ENCODE results near the gene CDIPT. TPM values are rescaled to one million over a fixed set of nuclear protein-coding genes. Genes with fewer than 3 reads are reported as not detected.

The CDIPT gene
- total and polyA plus RNA-seq, 2 of the 13 experiments (the other 11 are each of a cell fraction or from before 2014, with no cell fraction given) = 54.9 to 97.5 TPM

DNA sequence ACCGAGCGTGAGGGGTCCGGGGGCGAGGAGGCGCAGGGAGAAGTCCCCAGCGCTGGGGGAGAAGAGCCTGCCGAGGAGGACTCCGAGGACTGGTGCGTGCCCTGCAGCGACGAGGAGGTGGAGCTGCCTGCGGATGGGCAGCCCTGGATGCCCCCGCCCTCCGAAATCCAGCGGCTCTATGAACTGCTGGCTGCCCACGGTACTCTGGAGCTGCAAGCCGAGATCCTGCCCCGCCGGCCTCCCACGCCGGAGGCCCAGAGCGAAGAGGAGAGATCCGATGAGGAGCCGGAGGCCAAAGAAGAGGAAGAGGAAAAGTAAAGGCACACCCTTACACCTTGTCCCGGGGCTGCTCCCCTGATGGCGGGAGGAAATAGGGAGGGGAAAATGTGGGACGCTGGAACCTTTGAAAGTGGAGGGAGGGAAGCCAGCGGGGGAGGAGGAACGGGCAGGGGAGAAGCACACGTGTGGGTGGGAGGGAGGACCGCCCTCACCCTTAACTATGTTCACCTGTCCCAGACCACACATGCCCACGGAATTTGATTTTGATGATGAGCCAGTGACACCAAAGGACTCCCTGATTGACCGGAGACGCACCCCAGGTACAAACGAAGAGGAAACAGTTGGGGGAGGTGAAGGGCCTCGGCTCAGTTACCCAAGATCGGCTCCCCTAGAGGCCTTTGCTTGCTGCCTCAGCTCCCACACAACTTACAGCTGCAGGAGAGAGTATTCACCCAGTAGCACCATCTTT is 46.2 kb downstream of the CDIPT start (continued):
- TF ChIP-seq, protein P1, sequence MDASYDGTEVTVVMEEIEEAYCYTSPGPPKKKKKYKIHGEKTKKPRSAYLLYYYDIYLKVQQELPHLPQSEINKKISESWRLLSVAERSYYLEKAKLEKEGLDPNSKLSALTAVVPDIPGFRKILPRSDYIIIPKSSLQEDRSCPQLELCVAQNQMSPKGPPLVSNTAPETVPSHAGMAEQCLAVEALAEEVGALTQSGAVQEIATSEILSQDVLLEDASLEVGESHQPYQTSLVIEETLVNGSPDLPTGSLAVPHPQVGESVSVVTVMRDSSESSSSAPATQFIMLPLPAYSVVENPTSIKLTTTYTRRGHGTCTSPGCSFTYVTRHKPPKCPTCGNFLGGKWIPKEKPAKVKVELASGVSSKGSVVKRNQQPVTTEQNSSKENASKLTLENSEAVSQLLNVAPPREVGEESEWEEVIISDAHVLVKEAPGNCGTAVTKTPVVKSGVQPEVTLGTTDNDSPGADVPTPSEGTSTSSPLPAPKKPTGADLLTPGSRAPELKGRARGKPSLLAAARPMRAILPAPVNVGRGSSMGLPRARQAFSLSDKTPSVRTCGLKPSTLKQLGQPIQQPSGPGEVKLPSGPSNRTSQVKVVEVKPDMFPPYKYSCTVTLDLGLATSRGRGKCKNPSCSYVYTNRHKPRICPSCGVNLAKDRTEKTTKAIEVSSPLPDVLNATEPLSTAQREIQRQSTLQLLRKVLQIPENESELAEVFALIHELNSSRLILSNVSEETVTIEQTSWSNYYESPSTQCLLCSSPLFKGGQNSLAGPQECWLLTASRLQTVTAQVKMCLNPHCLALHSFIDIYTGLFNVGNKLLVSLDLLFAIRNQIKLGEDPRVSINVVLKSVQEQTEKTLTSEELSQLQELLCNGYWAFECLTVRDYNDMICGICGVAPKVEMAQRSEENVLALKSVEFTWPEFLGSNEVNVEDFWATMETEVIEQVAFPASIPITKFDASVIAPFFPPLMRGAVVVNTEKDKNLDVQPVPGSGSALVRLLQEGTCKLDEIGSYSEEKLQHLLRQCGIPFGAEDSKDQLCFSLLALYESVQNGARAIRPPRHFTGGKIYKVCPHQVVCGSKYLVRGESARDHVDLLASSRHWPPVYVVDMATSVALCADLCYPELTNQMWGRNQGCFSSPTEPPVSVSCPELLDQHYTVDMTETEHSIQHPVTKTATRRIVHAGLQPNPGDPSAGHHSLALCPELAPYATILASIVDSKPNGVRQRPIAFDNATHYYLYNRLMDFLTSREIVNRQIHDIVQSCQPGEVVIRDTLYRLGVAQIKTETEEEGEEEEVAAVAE (CRISPR knock-in tag; IDR thresholded peaks at IDR 0.05; ENCODE audit: borderline replicate concordance) = peak; percentile 9; the same call in 1 of the 2 replicates
- TF ChIP-seq HDAC6 (IDR thresholded peaks at IDR 0.05; ENCODE audit: low read depth, low read length) (no peak), TCF7L2 (IDR thresholded peaks at IDR 0.05; ENCODE audit: low read depth, low read length) (no peak), PCBP1 (IDR thresholded peaks at IDR 0.05; ENCODE audit: borderline replicate concordance, low read depth, low read length) (peak; percentile 63), ZNF768 (CRISPR knock-in tag; IDR thresholded peaks at IDR 0.05) (no peak), HMGA1 (CRISPR knock-in tag; conservative IDR thresholded peaks at IDR 0.05) (no peak), ZNF772 (CRISPR knock-in tag; IDR thresholded peaks at IDR 0.05) (0 out of 2 replicates have a peak, but pooled peaks have one; percentile 9), ZZZ3 (CRISPR knock-in tag; IDR thresholded peaks at IDR 0.05; ENCODE audit: borderline replicate concordance) (peak; percentile 26; the same call in 1 of the 2 replicates), SIN3A (IDR thresholded peaks at IDR 0.05; ENCODE audit: borderline replicate concordance, low read depth, low read length) (no peak), ZNF572 (CRISPR knock-in tag; IDR thresholded peaks at IDR 0.05) (0 out of 2 replicates have a peak, but pooled peaks have one; percentile 14), SETDB1 (CRISPR knock-in tag; IDR thresholded peaks at IDR 0.05; ENCODE audit: borderline replicate concordance) (no peak), KAT7 (CRISPR knock-in tag; IDR thresholded peaks at IDR 0.05; ENCODE audit: borderline replicate concordance) (0 out of 2 replicates have a peak, but pooled peaks have one; percentile 33)
- TF ChIP-seq, protein P2, sequence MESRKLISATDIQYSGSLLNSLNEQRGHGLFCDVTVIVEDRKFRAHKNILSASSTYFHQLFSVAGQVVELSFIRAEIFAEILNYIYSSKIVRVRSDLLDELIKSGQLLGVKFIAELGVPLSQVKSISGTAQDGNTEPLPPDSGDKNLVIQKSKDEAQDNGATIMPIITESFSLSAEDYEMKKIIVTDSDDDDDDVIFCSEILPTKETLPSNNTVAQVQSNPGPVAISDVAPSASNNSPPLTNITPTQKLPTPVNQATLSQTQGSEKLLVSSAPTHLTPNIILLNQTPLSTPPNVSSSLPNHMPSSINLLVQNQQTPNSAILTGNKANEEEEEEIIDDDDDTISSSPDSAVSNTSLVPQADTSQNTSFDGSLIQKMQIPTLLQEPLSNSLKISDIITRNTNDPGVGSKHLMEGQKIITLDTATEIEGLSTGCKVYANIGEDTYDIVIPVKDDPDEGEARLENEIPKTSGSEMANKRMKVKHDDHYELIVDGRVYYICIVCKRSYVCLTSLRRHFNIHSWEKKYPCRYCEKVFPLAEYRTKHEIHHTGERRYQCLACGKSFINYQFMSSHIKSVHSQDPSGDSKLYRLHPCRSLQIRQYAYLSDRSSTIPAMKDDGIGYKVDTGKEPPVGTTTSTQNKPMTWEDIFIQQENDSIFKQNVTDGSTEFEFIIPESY (CRISPR knock-in tag; IDR thresholded peaks at IDR 0.05) = 0 out of 2 replicates have a peak, but pooled peaks have one; percentile 4
- TF ChIP-seq, protein P3, sequence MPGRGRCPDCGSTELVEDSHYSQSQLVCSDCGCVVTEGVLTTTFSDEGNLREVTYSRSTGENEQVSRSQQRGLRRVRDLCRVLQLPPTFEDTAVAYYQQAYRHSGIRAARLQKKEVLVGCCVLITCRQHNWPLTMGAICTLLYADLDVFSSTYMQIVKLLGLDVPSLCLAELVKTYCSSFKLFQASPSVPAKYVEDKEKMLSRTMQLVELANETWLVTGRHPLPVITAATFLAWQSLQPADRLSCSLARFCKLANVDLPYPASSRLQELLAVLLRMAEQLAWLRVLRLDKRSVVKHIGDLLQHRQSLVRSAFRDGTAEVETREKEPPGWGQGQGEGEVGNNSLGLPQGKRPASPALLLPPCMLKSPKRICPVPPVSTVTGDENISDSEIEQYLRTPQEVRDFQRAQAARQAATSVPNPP (CRISPR knock-in tag; IDR thresholded peaks at IDR 0.05) = no peak
- TF ChIP-seq, protein P4, sequence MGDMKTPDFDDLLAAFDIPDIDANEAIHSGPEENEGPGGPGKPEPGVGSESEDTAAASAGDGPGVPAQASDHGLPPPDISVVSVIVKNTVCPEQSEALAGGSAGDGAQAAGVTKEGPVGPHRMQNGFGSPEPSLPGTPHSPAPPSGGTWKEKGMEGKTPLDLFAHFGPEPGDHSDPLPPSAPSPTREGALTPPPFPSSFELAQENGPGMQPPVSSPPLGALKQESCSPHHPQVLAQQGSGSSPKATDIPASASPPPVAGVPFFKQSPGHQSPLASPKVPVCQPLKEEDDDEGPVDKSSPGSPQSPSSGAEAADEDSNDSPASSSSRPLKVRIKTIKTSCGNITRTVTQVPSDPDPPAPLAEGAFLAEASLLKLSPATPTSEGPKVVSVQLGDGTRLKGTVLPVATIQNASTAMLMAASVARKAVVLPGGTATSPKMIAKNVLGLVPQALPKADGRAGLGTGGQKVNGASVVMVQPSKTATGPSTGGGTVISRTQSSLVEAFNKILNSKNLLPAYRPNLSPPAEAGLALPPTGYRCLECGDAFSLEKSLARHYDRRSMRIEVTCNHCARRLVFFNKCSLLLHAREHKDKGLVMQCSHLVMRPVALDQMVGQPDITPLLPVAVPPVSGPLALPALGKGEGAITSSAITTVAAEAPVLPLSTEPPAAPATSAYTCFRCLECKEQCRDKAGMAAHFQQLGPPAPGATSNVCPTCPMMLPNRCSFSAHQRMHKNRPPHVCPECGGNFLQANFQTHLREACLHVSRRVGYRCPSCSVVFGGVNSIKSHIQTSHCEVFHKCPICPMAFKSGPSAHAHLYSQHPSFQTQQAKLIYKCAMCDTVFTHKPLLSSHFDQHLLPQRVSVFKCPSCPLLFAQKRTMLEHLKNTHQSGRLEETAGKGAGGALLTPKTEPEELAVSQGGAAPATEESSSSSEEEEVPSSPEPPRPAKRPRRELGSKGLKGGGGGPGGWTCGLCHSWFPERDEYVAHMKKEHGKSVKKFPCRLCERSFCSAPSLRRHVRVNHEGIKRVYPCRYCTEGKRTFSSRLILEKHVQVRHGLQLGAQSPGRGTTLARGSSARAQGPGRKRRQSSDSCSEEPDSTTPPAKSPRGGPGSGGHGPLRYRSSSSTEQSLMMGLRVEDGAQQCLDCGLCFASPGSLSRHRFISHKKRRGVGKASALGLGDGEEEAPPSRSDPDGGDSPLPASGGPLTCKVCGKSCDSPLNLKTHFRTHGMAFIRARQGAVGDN (CRISPR knock-in tag; IDR thresholded peaks at IDR 0.05) = peak; percentile 31
